Left kidney (tissue), 2 donors: ENCODE measurements around the gene ACHE. TPM values are rescaled to one million over a fixed set of nuclear protein-coding genes. Genes with fewer than 3 reads are reported as not detected.

Experiments
- DNase-seq: peaks from one replicate; pipeline ENCODE4 v3.0.0-alpha.2; 2013
- polyA plus RNA-seq: library from polyadenylated mRNA; unstranded; fragments of 120-200 nt; gene quantifications from one replicate; pipeline ENCODE4 v1.2.1, GENCODE V29; 2013; ENCODE audit not compliant: insufficient read length

The ACHE gene
- polyA plus RNA-seq, 1 donor, result 2.7 TPM

GRCh38 chr7:100884736-100885439, 10.8 kb downstream of the ACHE start:
- DNase-seq, result no peak

GRCh38 chr7:100882785-100883526, 12.7 kb downstream of the ACHE start:
- no peak for DNase-seq

- no peak for DNase-seq
Observed at GRCh38 chr7:100882201-100882600, 13.5 kb downstream of the ACHE start.

- no peak for DNase-seq
Observed at GRCh38 chr7:100881136-100881535, 14.6 kb downstream of the ACHE start.

DNA sequence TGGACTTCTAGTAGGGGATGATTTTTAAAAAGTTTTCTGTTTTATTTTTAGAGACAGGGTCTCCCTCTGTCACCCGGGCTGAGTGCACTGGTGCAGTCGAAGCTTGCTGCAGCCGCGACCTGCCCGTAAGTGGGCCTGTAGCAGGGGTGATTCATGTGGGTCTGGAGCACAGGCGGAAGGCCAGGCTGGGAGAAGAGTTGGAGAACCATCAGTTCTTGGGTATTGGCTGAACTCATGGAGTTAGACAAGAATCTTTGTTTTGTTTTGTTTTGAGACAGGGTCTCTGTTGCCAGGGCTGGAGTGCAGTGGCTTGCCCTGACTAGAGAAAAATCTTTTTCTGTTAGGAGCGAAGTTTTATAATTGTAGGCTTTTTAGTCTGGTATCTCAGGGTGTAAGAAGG, 15.0 kb downstream of the ACHE start:
- DNase-seq, result no peak

DNA sequence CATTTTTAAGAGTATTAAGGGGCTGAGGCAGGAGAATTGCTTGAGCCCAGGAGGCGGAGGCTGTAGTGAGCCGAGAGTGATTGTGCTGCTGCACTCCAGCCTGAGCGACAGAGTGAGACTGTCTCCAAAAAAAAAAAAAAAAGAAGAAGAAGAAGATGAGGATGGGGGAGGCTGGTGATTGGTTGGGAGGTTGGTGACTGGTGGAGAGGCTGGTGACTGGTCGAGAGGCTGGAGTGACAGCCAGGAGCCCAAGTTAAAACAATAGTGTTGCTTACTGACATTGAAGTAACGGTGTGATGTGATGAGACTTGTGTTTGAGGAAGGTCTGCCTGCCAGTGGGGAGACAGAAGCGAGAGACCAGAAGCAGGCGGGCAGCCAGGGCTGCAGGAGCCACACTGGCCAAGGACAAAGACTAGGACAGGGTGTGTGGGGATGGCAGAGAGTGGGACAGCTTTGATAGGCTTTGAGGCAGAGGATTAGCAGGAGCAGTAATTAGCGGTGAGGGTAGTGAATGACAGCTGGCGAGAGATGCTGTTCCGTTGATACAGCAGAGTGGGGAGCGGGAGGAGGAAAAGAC, 15.9 kb downstream of the ACHE start:
- no peak for DNase-seq

GRCh38 chr7:100878685-100879084, 17.0 kb downstream of the ACHE start:
- no peak for DNase-seq

GRCh38 chr7:100878013-100878412, 17.7 kb downstream of the ACHE start:
- DNase-seq, result no peak

GRCh38 chr7:100875356-100875751, 20.3 kb downstream of the ACHE start:
- DNase-seq, result no peak

- DNase-seq, result peak; percentile 99
Observed at GRCh38 chr7:100874577-100875355, 20.9 kb downstream of the ACHE start, which contains the start of gene SRRT. Gene SRRT, plus strand, starts transcription at chr7:100875103. Its CDS starts 488 bp downstream, at chr7:100875591.

DNA sequence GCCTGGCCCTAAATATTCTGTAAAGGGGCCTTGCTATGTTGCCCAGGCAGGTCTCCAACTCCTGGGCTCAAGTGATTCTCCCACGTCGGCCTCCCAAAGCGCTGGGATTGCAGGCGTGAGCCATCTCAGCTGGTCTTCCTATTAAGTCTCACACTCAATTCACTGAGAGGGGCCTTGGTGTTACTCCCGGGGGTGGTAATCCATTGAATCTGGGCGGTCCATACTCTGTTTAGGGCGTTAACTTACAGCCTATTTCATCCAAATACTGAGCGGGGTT, 21.4 kb downstream of the ACHE start:
- no peak for DNase-seq

GRCh38 chr7:100873599-100874299, 21.9 kb downstream of the ACHE start:
- DNase-seq, result no peak

GRCh38 chr7:100867776-100868485, 27.8 kb downstream of the ACHE start:
- DNase-seq, result no peak

DNA sequence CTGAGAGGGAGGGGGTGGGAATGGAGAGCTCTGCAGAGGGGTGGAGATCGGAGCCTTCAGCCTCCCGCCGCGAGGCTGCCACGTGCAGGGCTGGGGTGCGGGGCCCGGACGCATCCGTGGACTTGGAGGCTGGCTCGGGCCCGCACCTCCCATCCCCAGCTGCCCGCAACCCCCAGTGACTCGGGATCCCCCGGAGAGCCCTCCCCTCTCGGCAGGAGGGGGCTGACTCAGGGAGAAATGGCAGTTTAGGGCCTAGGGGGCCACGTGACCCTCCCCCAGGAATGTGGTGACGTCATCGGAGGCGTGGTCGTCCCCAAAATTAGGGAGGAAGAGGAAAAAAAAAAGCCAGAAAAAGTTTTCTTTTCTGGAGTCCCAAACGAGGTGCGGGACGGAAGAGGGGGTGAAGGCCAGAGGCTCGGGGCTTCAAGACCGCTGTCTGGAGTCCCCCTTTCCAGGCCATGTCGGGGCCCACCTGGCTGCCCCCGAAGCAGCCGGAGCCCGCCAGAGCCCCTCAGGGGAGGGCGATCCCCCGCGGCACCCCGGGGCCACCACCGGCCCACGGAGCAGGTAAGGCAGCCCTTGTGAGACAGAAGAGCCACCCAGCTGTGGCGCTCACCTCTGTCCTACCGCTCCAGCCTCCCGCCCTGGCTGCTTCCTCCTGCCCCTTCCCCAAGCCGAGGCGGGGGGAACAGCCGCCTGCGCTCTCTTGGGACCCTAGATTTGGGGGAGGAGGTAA, 28.5 kb downstream of the ACHE start, which contains the start of gene TRIP6:
TSS of gene TRIP6 (plus strand) at position 348 of the 736 bp plus-strand sequence. CDS start at position 459, 111 bp downstream.
- DNase-seq, result peak; percentile 93

GRCh38 chr7:100866729-100867039, 29.0 kb downstream of the ACHE start:
- no peak for DNase-seq

GRCh38 chr7:100865938-100866728, 29.6 kb downstream of the ACHE start:
- no peak for DNase-seq

DNA sequence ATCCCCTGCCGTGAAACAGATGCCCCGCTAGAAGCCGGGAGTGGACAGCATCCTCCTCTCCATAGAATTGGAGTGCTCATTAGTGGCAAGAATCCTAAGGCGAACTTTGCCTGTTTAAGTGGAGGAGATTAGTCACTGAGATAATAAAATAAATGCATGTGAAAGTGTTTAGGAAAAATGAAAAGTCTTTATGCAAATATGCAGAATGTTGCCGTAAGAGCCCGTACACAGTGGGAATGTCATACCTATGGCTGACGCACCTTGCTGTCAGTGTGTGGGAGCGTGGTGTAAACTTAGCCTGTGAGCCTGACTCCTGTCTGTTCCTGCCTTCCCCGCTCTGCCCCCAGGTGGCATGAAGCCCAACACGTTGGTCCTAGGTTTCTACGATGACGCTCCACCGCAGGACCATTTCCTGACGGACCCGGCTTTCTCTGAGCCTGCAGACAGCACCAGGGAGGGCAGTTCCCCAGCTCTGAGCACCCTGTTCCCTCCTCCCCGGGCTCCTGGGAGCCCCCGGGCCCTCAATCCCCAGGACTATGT, 30.2 kb downstream of the ACHE start:
- no peak for DNase-seq

DNA sequence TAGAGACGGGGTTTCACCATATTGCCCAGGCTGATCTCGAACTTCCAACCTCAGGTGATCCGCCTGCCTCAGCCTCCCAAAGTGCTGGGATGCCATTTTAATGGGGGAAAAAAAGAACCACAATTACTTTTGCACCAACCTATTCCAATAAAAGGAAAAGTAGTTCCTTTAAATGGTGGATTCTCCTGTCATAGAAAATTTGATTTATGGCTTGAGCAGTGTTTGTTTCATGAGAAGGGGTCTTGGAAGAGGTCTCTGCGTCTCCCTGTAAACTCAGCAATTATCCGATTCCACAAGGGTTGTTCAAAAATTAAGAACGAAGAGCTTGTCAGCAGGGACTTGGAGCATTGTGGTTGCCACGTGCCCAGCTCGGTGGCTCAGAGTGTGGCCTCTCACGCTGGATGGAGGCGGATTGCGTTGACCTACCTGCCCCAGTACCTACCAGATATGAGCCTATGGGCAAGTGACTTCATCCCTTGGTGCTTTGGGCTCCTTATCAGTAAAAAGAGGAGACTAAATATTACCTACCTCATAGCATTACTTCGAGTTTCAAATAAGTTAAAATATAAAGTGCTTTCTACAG, 31.3 kb downstream of the ACHE start:
- no peak for DNase-seq

DNA sequence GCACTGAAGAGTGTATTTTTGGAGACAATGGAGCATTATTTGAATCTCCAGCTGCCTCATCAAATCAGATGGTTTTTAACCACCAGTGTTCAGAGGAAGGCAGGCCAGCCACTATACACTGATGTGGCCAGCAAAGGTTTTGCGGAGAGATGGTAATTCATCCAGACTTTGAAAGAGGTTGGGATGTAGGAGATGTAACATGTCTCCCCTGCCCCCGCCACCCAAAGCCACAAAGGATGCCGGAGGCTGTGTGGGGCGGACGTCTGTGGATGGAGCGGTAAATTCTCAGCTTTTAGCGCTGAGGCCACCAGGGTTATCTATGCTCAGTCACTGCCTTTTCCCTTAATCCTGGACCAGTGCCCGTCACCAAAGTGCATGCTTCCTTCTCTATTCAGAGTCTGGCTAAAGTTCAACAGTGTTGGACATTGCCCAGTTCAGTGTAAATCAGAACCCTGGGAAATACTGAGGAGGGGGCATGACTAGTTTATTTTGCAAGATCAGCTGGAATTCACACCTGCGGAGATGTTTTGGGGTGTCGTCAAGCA, 32.2 kb downstream of the ACHE start:
- DNase-seq, result no peak
